ENCODE measurements around the gene WNT2B.

The WNT2B gene

DNA sequence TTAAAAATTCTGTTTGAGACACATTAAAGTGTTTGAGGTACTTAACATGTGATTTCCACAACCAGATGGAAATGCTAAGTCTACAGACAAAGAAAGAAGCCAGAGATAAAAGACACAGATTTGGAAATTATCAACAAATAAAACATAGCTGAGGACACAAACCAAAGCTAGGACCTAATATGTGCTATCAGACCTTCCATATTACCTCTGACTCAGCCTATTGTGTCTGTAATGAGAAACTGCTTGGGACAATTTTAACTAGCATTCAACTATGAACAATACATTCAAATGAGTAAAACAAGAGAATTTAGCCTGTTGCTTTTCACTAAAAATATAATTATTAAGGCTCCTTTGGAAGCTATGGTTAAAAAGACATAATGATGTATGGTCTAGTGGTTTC lies 54.6 kb downstream of the WNT2B start:
- CTCF ChIA-PET: no interaction called here
- no peak for TF ChIP-seq ZNF501 (tag by site-specific recombination; IDR thresholded peaks at IDR 0.05)
- TF ChIP-seq ZNF837 (tag by site-specific recombination; IDR thresholded peaks at IDR 0.05): no peak
- TF ChIP-seq, protein P1, sequence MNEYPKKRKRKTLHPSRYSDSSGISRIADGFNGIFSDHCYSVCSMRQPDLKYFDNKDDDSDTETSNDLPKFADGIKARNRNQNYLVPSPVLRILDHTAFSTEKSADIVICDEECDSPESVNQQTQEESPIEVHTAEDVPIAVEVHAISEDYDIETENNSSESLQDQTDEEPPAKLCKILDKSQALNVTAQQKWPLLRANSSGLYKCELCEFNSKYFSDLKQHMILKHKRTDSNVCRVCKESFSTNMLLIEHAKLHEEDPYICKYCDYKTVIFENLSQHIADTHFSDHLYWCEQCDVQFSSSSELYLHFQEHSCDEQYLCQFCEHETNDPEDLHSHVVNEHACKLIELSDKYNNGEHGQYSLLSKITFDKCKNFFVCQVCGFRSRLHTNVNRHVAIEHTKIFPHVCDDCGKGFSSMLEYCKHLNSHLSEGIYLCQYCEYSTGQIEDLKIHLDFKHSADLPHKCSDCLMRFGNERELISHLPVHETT (tag by site-specific recombination; IDR thresholded peaks at IDR 0.05): no peak
- no peak for TF ChIP-seq ZNF623 (tag by site-specific recombination; IDR thresholded peaks at IDR 0.05)
- no peak for TF ChIP-seq ZNF140 (tag by site-specific recombination; IDR thresholded peaks at IDR 0.05)
- no peak for TF ChIP-seq ZNF48 (tag by site-specific recombination; IDR thresholded peaks at IDR 0.05)
- TF ChIP-seq ZNF169 (tag by site-specific recombination; IDR thresholded peaks at IDR 0.05): no peak
- no peak for TF ChIP-seq KLF9 (tag by site-specific recombination; IDR thresholded peaks at IDR 0.05; ENCODE audit: low read depth)
- TF ChIP-seq ZNF248 (tag by site-specific recombination; IDR thresholded peaks at IDR 0.05): no peak
- TF ChIP-seq, protein P2, sequence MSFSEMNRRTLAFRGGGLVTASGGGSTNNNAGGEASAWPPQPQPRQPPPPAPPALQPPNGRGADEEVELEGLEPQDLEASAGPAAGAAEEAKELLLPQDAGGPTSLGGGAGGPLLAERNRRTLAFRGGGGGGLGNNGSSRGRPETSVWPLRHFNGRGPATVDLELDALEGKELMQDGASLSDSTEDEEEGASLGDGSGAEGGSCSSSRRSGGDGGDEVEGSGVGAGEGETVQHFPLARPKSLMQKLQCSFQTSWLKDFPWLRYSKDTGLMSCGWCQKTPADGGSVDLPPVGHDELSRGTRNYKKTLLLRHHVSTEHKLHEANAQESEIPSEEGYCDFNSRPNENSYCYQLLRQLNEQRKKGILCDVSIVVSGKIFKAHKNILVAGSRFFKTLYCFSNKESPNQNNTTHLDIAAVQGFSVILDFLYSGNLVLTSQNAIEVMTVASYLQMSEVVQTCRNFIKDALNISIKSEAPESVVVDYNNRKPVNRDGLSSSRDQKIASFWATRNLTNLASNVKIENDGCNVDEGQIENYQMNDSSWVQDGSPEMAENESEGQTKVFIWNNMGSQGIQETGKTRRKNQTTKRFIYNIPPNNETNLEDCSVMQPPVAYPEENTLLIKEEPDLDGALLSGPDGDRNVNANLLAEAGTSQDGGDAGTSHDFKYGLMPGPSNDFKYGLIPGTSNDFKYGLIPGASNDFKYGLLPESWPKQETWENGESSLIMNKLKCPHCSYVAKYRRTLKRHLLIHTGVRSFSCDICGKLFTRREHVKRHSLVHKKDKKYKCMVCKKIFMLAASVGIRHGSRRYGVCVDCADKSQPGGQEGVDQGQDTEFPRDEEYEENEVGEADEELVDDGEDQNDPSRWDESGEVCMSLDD (tag by site-specific recombination; IDR thresholded peaks at IDR 0.05): no peak
- TF ChIP-seq, protein P3, sequence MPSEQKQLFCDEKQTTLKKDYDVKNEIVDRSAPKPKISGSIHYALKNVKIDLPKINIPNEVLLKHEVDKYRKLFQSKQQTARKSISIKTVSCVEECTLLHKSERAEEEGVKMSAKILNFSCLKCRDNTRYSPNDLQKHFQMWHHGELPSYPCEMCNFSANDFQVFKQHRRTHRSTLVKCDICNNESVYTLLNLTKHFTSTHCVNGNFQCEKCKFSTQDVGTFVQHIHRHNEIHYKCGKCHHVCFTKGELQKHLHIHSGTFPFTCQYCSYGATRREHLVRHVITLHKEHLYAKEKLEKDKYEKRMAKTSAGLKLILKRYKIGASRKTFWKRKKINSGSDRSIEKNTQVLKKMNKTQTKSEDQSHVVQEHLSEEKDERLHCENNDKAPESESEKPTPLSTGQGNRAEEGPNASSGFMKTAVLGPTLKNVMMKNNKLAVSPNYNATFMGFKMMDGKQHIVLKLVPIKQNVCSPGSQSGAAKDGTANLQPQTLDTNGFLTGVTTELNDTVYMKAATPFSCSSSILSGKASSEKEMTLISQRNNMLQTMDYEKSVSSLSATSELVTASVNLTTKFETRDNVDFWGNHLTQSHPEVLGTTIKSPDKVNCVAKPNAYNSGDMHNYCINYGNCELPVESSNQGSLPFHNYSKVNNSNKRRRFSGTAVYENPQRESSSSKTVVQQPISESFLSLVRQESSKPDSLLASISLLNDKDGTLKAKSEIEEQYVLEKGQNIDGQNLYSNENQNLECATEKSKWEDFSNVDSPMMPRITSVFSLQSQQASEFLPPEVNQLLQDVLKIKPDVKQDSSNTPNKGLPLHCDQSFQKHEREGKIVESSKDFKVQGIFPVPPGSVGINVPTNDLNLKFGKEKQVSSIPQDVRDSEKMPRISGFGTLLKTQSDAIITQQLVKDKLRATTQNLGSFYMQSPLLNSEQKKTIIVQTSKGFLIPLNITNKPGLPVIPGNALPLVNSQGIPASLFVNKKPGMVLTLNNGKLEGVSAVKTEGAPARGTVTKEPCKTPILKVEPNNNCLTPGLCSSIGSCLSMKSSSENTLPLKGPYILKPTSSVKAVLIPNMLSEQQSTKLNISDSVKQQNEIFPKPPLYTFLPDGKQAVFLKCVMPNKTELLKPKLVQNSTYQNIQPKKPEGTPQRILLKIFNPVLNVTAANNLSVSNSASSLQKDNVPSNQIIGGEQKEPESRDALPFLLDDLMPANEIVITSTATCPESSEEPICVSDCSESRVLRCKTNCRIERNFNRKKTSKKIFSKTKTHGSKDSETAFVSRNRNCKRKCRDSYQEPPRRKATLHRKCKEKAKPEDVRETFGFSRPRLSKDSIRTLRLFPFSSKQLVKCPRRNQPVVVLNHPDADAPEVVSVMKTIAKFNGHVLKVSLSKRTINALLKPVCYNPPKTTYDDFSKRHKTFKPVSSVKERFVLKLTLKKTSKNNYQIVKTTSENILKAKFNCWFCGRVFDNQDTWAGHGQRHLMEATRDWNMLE (tag by site-specific recombination; conservative IDR thresholded peaks at IDR 0.05; ENCODE audit: low read depth): no peak
- TF ChIP-seq ZNF146 (tag by site-specific recombination; IDR thresholded peaks at IDR 0.05): no peak
- no peak for TF ChIP-seq ZNF23 (tag by site-specific recombination; IDR thresholded peaks at IDR 0.05; ENCODE audit: borderline replicate concordance)
- no peak for TF ChIP-seq ZNF768 (tag by site-specific recombination; IDR thresholded peaks at IDR 0.05)
- TF ChIP-seq ZXDB (tag by site-specific recombination; IDR thresholded peaks at IDR 0.05): no peak
- TF ChIP-seq ZBTB20 (tag by site-specific recombination; IDR thresholded peaks at IDR 0.05): no peak
- TF ChIP-seq, protein P4, sequence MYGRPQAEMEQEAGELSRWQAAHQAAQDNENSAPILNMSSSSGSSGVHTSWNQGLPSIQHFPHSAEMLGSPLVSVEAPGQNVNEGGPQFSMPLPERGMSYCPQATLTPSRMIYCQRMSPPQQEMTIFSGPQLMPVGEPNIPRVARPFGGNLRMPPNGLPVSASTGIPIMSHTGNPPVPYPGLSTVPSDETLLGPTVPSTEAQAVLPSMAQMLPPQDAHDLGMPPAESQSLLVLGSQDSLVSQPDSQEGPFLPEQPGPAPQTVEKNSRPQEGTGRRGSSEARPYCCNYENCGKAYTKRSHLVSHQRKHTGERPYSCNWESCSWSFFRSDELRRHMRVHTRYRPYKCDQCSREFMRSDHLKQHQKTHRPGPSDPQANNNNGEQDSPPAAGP (tag by site-specific recombination; IDR thresholded peaks at IDR 0.05): no peak
- TF ChIP-seq, protein P5, sequence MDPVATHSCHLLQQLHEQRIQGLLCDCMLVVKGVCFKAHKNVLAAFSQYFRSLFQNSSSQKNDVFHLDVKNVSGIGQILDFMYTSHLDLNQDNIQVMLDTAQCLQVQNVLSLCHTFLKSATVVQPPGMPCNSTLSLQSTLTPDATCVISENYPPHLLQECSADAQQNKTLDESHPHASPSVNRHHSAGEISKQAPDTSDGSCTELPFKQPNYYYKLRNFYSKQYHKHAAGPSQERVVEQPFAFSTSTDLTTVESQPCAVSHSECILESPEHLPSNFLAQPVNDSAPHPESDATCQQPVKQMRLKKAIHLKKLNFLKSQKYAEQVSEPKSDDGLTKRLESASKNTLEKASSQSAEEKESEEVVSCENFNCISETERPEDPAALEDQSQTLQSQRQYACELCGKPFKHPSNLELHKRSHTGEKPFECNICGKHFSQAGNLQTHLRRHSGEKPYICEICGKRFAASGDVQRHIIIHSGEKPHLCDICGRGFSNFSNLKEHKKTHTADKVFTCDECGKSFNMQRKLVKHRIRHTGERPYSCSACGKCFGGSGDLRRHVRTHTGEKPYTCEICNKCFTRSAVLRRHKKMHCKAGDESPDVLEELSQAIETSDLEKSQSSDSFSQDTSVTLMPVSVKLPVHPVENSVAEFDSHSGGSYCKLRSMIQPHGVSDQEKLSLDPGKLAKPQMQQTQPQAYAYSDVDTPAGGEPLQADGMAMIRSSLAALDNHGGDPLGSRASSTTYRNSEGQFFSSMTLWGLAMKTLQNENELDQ (tag by site-specific recombination; IDR thresholded peaks at IDR 0.05; ENCODE audit: low read depth): no peak
- no peak for TF ChIP-seq BCL11A (tag by site-specific recombination; IDR thresholded peaks at IDR 0.05; ENCODE audit: low read depth)
- TF ChIP-seq GLIS1 (tag by site-specific recombination; IDR thresholded peaks at IDR 0.05): no peak
- no peaks in the 10 kb centered on the region; the same call in 1 of the 2 replicates for H3K4me1 ChIP-seq (ENCODE audit: control insufficient read depth, insufficient read depth, low read length)
- peaks cover 3 to 4% of the 10 kb centered on the region in 2 experiments; a peak in 2 of 3 replicates for H3K36me3 ChIP-seq (ENCODE audit: control insufficient read depth in 2 of 2, insufficient read depth in 1 of 2, low read length in 2 of 2)
- H3K9me3 ChIP-seq (ENCODE audit: control insufficient read depth, insufficient read depth, low read depth, low read length): no peaks in the 10 kb centered on the region
- no peak overlapping the region for H3K4me3 ChIP-seq (ENCODE audit: low read depth, low read length)
- POLR2A ChIA-PET: no interaction called here
- H3K27ac ChIP-seq (ENCODE audit: extremely low read depth, low read depth, low read length): no peak overlapping the region
